WTC11 (cell line): ENCODE measurements around the gene SLC37A1. TPM values are rescaled to one million over a fixed set of nuclear protein-coding genes. Genes with fewer than 3 reads are reported as not detected.

Experiments used
- ATAC-seq: fragments of 200-7000 bp; cut with Tn5 transposase; 2 replicates; pipeline ENCODE4 v1.10.0; 2021; ENCODE audit warnings: mild to moderate bottlenecking, moderate library complexity
- CTCF ChIA-PET: fragments of 300-600 bp; sonication (Branson Sonifier 250); formaldehyde crosslinking; loops from one replicate; lab custom pipeline; 2021; ENCODE audit warnings: antibody characterized with exemption; lab: Charles Lee
- POLR2A ChIA-PET: fragments of 350-600 bp; sonication (Branson Sonifier 250); formaldehyde crosslinking; loops from one replicate; lab custom pipeline; 2021; ENCODE audit warnings: antibody characterized with exemption; lab: Charles Lee
- DNase-seq: peaks from one replicate; pipeline ENCODE4 v3.0.0; 2021; ENCODE audit warnings: low spot score
- H3K27ac Mint-ChIP-seq: 2 replicates; pipeline ENCODE4 v1.8.0; 2021; ENCODE audit warnings: mixed read lengths
- H3K27me3 Mint-ChIP-seq: 2 replicates; pipeline ENCODE4 v1.8.0; 2021; ENCODE audit warnings: low read depth, mild to moderate bottlenecking, moderate library complexity, mixed read lengths
- H3K36me3 Mint-ChIP-seq: 2 replicates; pipeline ENCODE4 v1.8.0; 2021; ENCODE audit warnings: mixed read lengths
- H3K4me1 Mint-ChIP-seq: 2 replicates; pipeline ENCODE4 v1.8.0; 2022; ENCODE audit warnings: mixed read lengths
- H3K4me3 Mint-ChIP-seq: 2 replicates; pipeline ENCODE4 v1.8.0; 2021; ENCODE audit warnings: mild to moderate bottlenecking, moderate library complexity, mixed read lengths
- H3K9me3 Mint-ChIP-seq: 2 replicates; pipeline ENCODE4 v1.8.0; 2021; ENCODE audit warnings: mixed read lengths
- ATF2 ChIP-seq: sonication (generic); formaldehyde crosslinking; IDR thresholded peaks from 2 replicates; pipeline ENCODE4 v1.8.1; 2022; ENCODE audit warnings: low read depth, missing genetic modification reagents, borderline replicate concordance
- CDX4 ChIP-seq: fragments of 250-450 bp; sonication (Bioruptor Pico); IDR thresholded peaks from 2 replicates; pipeline ENCODE4 v1.9.0; 2021; ENCODE audit warnings: moderate library complexity, mild to moderate bottlenecking, inconsistent platforms, borderline replicate concordance
- CREM ChIP-seq: sonication (generic); formaldehyde crosslinking; IDR thresholded peaks from 2 replicates; pipeline ENCODE4 v1.8.1; 2022; ENCODE audit warnings: mild to moderate bottlenecking, missing genetic modification reagents, moderate library complexity
- ETV6 ChIP-seq: sonication (generic); formaldehyde crosslinking; IDR thresholded peaks from 2 replicates; pipeline ENCODE4 v1.8.1; 2022; ENCODE audit warnings: mild to moderate bottlenecking, missing genetic modification reagents
- FOXK1 ChIP-seq: sonication (generic); formaldehyde crosslinking; IDR thresholded peaks from 2 replicates; pipeline ENCODE4 v1.8.0; 2022; ENCODE audit warnings: mild to moderate bottlenecking, moderate library complexity, missing genetic modification reagents
- FOXP4 ChIP-seq: sonication (generic); formaldehyde crosslinking; IDR thresholded peaks from 2 replicates; pipeline ENCODE4 v1.8.0; 2022; ENCODE audit warnings: mild to moderate bottlenecking, missing genetic modification reagents
- MLX ChIP-seq: sonication (generic); formaldehyde crosslinking; IDR thresholded peaks from 2 replicates; pipeline ENCODE4 v1.8.1; 2023; ENCODE audit warnings: mild to moderate bottlenecking, missing genetic modification reagents, moderate library complexity
- PRDM15 ChIP-seq: sonication (generic); formaldehyde crosslinking; IDR thresholded peaks from 2 replicates; pipeline ENCODE4 v1.8.0; 2022; ENCODE audit warnings: missing genetic modification reagents
- USF1 ChIP-seq: sonication (generic); formaldehyde crosslinking; IDR thresholded peaks from 2 replicates; pipeline ENCODE4 v1.8.0; 2022; ENCODE audit warnings: mild to moderate bottlenecking, missing genetic modification reagents
- ZNF232 ChIP-seq: sonication (generic); formaldehyde crosslinking; IDR thresholded peaks from 2 replicates; pipeline ENCODE4 v1.8.0; 2022; ENCODE audit warnings: mild to moderate bottlenecking, missing genetic modification reagents
- ZNF425 ChIP-seq: fragments of 250-450 bp; sonication (Bioruptor Pico); conservative IDR thresholded peaks from 2 replicates; pipeline ENCODE4 v1.9.0; 2021; ENCODE audit warnings: mild to moderate bottlenecking
- ZNF532 ChIP-seq: fragments of 250-450 bp; sonication (Bioruptor Pico); IDR thresholded peaks from 2 replicates; pipeline ENCODE4 v1.9.0; 2021; ENCODE audit warnings: mild to moderate bottlenecking, borderline replicate concordance
- total RNA-seq: library from RNA; stranded (reverse); gene quantifications from 3 replicates; pipeline ENCODE4 v1.2.3, GENCODE V29; 2021

The SLC37A1 gene
- total RNA-seq, 1 experiment from 2014 or later: 22.7 TPM

- H3K36me3 Mint-ChIP-seq: peaks cover 13% of the 10 kb centered on the region
- no peaks in the 10 kb centered on the region for H3K27me3 Mint-ChIP-seq
- ChIA-PET POLR2A (no interaction called here), CTCF (interaction anchor here (0.6 to 4.4 kb wide), 9 partner anchors 15 to 293 kb away, joined by 3 to 14 read pairs (median 3); no protein-coding TSS in a partner anchor)
- no peak overlapping the region for H3K4me3 Mint-ChIP-seq
- peak overlapping the region; percentile 87; the same call in 1 of the 2 replicates for H3K27ac Mint-ChIP-seq
- peaks cover 10% of the 10 kb centered on the region for H3K4me1 Mint-ChIP-seq
- ATAC-seq (no peak), DNase-seq (no peak)
- H3K9me3 Mint-ChIP-seq: no peaks in the 10 kb centered on the region
- TF ChIP-seq CREM (CRISPR knock-in tag) (no peak), ETV6 (CRISPR knock-in tag) (no peak), PRDM15 (no peak), ZNF232 (CRISPR knock-in tag) (no peak), ATF2 (CRISPR knock-in tag) (no peak), CDX4 (CRISPR knock-in tag) (no peak), MLX (CRISPR knock-in tag) (no peak), FOXK1 (CRISPR knock-in tag) (no peak), USF1 (CRISPR knock-in tag) (no peak), ZNF425 (CRISPR knock-in tag) (no peak), ZNF532 (CRISPR knock-in tag) (no peak), FOXP4 (CRISPR knock-in tag) (no peak)
- TF ChIP-seq, all 79 proteins: peak for 0
Observed at GRCh38 chr21:42539342-42539741, 25.7 kb downstream of the SLC37A1 start.
